Mesenteric fat pad (tissue), 1 donor: Measurements from ENCODE around the gene PCDHGA8. TPM values are rescaled to one million over a fixed set of nuclear protein-coding genes. Genes with fewer than 3 reads are reported as not detected.
"Not testable (repeated sequence)": the region's sequence is repeated elsewhere in the genome, so short reads cannot be mapped to it uniquely, and the experiment has no call there.

Experiments
- DNase-seq: peaks from one replicate; pipeline ENCODE4 v3.0.0-alpha.2; 2020; ENCODE audit warnings: low spot score
- total RNA-seq: library from RNA; stranded (reverse); fragmentation: NEBNext Ultra II Directional; extraction: Animal tissue kit (Norgen Biotek cat#: 25700); gene quantifications from one replicate; pipeline ENCODE4 v1.2.1, GENCODE V29; 2021
- donor health status: DM: yes; HTN: yes; CAD: no.

Gene PCDHGA8
- total RNA-seq, 1 donor from 2014 or later: 0.87 TPM

DNA sequence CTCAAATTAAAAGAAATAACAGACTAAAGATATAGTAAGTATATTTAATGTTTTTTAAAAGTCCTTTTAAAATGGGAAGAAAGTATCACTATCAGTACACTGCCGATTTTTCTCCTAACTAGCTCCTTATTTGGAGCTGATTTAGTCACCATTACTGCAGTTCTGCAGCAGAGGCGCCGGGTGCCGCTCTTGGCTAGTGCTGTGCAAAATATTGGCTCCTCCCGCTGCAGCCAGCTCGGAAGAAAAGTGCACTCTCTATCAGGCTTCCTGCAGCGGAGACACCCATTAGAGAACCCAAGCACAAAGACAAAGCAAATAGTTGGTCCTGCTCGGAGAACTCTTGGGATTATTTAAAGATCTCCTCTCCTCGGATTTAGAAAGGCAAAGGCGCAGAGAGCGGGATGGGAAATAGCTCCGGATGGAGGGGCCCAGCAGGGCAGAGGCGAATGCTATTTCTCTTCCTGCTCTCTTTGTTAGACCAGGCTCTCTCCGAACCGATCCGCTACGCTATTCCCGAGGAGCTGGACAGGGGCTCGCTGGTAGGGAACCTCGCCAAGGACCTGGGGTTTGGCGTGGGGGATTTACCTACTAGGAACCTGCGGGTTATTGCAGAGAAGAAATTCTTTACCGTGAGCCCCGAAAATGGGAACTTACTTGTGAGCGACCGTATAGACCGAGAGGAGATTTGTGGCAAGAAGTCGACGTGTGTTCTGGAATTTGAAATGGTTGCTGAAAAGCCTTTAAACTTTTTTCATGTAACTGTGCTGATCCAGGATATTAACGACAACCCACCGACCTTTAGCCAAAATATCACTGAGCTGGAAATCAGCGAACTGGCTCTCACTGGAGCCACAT lies 22.2 kb upstream of the PCDHGA8 start, which contains the start of gene PCDHGB3:
Gene PCDHGB3 (plus strand): TSS at position 249 of the 855 bp plus-strand sequence. CDS start 153 bp downstream, at position 402.
- peak; percentile 67 for DNase-seq

DNA sequence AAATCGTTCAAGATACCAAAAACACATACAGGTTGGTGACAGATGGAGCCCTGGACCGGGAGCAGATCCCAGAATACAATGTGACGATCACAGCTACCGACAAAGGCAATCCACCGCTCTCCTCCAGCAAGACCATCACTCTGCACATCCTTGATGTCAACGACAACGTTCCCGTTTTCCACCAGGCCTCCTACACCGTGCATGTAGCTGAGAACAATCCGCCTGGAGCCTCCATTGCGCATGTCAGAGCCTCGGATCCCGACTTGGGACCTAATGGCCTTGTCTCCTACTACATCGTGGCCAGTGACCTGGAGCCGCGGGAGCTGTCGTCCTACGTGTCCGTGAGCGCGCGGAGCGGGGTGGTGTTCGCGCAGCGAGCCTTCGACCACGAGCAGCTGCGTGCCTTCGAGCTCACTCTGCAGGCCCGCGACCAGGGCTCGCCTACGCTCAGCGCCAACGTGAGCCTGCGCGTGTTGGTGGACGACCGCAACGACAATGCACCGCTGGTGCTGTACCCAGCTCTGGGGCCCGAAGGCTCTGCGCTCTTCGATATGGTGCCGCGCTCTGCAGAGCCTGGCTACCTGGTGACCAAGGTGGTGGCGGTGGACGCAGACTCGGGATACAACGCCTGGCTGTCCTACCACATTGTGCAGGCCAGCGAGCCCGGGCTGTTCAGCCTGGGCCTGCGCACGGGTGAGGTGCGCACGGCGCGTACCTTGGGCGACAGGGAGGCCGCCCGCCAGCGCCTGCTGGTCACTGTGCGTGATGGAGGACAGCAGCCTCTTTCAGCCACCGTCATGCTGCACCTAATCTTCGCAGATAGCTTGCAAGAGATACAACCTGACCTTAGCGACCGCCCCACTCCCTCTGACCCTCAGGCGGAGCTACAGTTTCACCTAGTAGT lies 20.6 kb upstream of the PCDHGA8 start:
- DNase-seq: no peak

DNA sequence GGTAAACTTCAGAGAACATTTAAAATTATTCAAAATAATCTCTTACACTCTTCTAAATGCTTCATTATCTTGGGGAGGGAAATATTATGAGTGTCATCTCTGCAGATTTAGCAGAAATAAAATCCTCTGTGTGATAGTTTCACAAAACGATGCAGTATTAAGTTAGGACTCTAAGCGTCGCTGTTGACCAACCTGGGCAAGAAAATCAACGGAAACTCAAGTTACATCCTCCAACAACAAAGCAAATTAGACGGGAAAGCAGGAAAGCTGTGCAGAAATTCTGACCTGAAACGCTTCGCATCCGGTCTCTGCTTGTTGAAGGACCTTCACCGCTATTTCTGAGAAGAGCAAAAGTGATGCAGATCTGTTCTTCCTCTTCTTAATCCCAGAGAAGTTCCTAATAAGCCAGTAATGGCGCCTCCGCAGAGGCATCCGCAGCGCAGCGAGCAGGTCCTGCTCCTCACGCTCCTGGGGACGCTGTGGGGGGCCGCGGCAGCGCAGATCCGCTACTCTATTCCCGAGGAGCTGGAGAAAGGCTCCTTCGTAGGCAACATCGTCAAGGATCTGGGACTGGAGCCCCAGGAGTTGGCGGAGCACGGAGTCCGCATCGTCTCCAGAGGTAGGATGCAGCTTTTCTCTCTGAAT lies 18.6 kb upstream of the PCDHGA8 start, which contains the start of gene PCDHGA6:
Gene PCDHGA6 (plus strand): TSS at position 219 of the 645 bp plus-strand sequence. CDS start 193 bp downstream, at position 412.
- DNase-seq: peak; percentile 67

DNA sequence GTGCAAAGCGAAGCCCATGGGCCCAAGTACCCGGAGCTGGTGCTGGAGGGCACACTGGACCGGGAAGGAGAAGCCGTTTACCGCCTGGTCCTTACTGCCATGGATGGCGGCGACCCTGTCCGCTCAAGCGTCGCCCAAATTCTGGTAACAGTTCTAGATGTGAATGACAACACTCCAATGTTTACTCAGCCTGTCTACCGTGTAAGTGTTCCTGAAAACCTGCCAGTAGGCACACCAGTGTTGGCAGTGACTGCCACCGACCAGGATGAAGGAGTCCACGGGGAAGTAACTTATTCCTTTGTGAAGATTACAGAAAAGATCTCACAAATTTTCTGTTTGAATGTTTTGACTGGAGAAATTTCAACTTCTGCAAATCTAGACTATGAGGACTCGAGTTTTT lies 17.8 kb upstream of the PCDHGA8 start:
- no peak for DNase-seq

DNA sequence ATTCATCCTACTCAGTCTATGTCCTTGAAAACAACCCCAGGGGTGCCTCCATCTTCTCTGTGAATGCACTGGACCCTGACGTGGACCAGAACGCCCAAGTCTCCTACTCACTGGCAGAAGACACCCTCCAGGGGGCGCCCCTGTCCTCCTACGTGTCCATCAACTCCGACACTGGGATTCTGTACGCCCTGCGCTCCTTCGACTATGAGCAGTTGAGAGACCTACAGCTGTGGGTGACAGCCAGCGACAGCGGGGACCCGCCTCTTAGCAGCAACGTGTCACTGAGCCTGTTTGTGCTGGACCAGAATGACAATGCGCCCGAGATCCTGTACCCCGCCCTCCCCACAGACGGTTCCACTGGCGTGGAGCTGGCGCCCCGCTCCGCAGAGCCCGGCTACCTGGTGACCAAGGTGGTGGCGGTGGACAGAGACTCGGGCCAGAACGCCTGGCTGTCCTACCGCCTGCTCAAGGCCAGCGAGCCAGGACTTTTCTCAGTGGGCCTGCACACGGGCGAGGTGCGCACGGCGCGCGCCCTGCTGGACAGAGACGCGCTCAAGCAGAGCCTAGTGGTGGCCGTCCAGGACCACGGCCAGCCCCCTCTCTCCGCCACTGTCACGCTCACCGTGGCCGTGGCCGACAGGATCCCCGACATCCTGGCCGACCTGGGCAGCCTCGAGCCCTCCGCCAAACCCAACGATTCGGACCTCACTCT lies 16.8 kb upstream of the PCDHGA8 start:
- DNase-seq: peak; percentile 72

DNA sequence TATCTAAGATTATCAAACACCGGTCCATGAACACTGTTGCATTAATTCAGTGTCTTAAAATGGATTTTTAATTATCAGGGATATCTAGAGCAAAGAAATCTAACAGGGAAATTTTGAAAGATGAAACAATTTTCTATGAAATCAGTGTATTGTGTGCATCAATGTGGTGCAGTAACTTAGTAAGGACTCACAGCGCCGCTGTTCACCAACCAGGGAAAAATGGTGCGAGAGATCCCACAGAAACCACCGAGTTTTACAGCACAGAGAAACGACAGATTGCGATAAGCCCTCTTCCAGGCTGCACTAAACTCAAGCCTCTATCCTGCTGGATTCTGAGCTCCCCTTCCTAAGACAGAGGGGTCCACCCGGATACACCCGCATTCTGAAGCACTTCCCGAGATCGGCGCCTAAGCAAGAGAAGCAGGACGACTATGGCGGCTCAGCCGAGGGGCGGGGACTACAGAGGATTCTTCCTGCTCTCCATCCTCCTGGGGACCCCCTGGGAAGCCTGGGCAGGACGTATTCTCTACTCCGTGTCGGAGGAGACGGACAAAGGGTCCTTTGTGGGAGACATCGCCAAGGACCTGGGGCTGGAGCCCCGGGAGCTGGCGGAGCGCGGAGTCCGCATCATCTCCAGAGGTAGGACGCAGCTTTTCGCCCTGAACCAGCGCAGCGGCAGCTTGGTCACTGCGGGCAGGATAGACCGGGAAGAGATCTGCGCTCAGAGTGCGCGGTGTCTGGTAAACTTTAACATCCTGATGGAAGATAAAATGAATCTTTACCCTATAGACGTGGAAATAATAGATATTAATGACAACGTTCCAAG lies 9.8 kb upstream of the PCDHGA8 start, which contains the start of gene PCDHGA7:
Gene PCDHGA7 (plus strand): TSS at position 274 of the 826 bp plus-strand sequence. CDS start 158 bp downstream, at position 432.
- no peak for DNase-seq

DNA sequence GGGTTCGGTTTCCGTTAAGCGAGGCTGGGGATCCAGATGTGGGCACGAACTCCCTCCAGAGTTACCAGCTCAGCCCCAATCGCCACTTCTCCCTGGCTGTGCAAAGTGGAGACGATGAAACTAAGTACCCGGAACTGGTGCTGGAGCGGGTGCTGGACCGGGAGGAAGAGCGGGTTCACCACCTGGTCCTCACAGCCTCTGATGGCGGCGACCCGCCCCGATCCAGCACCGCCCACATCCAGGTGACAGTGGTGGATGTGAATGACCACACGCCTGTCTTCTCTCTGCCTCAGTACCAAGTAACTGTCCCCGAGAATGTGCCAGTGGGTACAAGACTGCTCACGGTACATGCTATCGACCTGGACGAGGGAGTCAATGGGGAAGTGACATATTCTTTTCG lies 9.1 kb upstream of the PCDHGA8 start:
- no peak for DNase-seq

DNA sequence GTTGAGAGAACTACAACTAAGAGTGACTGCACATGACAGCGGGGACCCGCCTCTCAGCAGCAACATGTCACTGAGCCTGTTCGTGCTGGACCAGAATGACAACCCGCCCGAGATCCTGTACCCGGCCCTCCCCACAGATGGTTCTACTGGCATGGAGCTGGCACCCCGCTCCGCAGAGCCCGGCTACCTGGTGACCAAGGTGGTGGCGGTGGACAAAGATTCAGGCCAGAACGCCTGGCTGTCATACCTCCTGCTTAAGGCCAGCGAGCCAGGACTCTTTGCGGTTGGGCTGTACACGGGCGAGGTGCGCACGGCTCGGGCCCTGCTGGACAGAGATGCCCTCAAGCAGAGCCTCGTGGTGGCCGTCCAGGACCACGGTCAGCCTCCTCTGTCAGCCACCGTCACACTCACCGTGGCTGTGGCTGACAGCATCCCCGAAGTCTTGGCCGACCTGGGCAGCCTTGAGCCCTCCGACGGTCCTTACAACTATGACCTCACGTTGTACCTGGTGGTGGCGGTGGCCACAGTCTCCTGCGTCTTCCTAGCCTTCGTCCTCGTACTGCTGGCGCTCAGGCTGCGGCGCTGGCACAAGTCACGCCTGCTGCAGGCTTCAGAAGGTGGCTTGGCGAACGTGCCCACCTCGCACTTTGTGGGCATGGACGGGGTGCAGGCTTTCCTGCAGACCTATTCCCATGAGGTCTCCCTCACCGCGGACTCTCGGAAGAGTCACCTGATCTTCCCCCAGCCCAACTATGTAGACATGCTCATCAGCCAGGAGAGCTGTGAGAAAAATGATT lies 7.8 kb upstream of the PCDHGA8 start:
- no peak for DNase-seq

DNA sequence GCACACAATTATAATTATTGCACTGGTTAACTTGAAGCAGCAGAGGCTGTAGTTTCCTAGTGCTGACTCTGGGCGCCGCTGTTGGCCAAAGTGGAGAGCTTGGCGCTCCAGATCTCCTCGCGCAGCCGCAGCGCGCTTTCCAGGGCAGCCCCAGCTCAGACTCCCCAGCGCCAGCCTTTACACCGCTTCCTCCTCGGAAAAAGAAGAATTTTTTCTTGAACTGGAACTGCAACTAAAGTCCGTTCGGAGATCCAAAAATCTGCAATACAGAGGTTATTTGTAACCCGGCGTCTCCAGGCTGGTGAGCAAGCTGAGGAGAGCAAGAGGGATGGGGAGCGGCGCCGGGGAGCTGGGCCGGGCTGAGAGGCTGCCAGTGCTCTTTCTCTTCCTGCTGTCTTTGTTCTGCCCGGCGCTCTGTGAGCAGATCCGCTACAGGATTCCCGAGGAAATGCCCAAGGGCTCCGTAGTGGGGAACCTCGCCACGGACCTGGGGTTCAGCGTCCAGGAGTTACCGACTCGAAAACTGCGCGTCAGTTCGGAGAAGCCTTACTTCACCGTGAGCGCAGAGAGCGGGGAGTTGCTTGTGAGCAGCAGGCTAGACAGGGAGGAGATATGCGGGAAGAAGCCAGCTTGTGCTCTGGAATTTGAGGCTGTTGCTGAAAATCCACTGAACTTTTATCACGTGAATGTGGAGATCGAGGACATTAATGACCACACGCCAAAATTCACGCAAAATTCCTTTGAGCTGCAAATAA lies 4.7 kb upstream of the PCDHGA8 start, which contains the start of gene PCDHGB4:
Gene PCDHGB4 (plus strand): TSS at position 142 of the 755 bp plus-strand sequence. CDS start 187 bp downstream, at position 329.
- DNase-seq: not testable (repeated sequence)

DNA sequence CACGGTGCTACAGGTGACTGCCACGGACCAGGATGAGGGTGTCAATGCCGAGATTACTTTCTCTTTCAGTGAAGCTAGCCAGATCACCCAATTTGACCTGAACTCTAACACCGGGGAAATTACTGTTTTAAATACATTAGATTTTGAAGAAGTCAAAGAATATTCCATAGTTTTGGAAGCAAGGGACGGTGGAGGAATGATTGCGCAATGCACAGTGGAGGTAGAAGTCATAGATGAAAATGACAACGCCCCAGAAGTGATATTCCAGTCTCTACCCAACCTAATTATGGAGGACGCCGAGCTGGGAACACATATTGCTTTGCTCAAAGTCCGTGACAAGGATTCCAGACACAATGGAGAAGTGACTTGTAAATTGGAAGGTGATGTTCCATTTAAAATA lies 3.8 kb upstream of the PCDHGA8 start:
- no peak for DNase-seq

DNA sequence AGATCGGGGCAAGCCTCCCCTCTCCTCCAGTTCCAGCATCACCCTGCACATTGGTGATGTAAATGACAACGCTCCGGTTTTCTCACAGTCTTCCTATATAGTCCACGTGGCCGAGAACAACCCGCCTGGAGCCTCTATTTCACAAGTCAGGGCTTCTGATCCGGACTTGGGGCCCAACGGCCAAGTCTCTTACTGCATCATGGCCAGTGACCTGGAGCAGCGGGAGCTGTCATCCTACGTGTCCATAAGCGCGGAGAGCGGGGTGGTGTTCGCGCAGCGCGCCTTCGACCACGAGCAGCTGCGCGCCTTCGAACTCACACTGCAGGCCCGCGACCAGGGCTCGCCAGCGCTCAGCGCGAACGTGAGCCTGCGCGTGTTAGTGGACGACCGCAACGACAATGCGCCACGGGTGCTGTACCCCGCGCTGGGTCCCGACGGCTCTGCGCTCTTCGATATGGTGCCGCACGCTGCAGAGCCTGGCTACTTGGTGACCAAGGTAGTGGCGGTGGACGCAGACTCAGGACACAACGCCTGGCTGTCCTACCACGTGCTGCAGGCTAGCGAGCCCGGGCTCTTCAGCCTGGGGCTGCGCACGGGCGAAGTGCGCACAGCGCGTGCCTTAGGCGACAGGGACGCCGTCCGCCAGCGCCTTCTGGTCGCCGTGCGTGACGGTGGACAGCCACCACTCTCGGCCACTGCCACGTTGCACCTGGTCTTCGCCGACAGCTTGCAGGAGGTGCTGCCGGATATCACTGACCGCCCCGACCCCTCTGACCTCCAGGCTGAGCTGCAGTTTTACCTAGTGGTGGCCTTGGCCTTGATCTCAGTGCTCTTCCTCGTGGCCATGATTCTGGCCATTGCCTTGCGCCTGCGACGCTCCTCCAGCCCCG lies 3.0 kb upstream of the PCDHGA8 start:
- no peak for DNase-seq

DNA sequence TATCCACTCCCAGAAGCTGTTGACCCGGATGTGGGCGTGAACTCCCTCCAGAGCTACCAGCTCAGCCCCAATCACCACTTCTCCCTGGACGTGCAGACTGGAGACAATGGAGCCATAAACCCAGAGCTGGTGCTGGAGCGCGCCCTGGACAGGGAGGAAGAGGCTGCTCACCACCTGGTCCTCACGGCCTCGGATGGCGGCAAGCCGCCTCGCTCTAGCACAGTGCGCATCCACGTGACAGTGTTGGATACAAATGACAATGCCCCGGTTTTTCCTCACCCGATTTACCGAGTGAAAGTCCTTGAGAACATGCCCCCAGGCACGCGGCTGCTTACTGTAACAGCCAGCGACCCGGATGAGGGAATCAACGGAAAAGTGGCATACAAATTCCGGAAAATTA lies 834 bp downstream of the PCDHGA8 start:
- no peak for DNase-seq

DNA sequence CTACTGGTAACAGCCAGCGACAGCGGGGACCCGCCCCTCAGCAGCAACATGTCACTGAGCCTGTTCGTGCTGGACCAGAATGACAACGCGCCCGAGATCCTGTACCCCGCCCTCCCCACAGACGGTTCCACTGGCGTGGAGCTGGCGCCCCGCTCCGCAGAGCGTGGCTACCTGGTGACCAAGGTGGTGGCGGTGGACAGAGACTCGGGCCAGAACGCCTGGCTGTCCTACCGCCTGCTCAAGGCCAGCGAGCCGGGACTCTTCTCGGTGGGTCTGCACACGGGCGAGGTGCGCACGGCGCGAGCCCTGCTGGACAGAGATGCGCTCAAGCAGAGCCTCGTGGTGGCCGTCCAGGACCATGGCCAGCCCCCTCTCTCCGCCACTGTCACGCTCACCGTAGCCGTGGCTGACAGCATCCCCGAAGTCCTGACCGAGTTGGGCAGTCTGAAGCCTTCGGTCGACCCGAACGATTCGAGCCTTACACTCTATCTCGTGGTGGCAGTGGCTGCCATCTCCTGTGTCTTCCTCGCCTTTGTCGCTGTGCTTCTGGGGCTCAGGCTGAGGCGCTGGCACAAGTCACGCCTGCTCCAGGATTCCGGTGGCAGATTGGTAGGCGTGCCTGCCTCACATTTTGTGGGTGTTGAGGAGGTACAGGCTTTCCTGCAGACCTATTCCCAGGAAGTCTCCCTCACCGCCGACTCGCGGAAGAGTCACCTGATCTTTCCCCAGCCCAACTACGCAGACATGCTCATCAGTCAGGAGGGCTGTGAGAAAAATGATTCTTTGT lies 2.2 kb downstream of the PCDHGA8 start:
- DNase-seq: not testable (repeated sequence)

DNA sequence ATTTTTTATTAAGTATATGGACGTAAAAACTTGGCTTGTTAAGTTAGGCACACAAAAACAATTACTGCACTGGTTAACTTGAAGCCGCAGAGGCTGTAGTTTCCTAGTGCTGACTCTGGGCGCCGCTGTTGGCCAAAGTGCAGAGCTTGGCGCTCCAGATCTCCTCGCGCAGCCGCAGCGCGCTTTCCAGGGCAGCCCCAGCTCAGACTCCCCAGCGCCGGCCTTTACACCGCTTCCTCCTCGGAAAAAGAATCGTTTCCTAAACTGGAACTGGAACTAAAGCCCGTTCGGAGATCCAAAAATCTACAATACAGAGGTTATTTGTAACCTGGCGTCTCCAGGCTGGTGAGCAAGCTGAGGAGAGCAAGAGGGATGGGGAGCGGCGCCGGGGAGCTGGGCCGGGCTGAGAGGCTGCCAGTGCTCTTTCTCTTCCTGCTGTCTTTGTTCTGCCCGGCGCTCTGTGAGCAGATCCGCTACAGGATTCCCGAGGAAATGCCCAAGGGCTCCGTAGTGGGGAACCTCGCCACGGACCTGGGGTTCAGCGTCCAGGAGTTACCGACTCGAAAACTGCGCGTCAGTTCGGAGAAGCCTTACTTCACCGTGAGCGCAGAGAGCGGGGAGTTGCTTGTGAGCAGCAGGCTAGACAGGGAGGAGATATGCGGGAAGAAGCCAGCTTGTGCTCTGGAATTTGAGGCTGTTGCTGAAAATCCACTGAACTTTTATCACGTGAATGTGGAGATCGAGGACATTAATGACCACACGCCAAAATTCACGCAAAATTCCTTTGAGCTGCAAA lies 5.5 kb downstream of the PCDHGA8 start, which contains the start of gene PCDHGB5:
Gene PCDHGB5 (plus strand): TSS at position 192 of the 796 bp plus-strand sequence. CDS start 181 bp downstream, at position 373.
- not testable (repeated sequence) for DNase-seq

DNA sequence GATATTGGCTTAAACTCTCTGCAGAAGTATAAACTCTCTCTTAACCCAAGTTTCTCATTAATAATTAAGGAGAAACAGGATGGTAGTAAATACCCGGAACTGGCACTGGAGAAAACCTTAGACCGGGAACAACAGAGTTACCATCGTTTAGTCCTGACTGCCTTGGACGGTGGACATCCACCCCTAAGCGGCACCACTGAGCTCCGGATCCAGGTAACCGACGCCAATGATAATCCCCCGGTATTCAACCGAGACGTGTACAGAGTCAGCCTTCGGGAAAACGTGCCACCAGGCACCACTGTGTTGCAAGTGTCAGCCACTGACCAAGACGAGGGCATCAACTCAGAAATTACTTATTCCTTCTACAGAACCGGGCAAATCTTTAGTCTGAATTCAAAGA lies 6.2 kb downstream of the PCDHGA8 start:
- no peak for DNase-seq
